ENCODE measurements around the gene SERP1. TPM values are rescaled to one million over a fixed set of nuclear protein-coding genes. Genes with fewer than 3 reads are reported as not detected.

SERP1 gene
- total RNA-seq, 2 experiments from 2014 or later, result 97.4 to 182 TPM

- no peak overlapping the region for H3K4me2 ChIP-seq (ENCODE audit: low read length)
- peaks cover 22% of the 10 kb centered on the region; the same call in 1 of the 2 replicates for H3K79me2 ChIP-seq (ENCODE audit: insufficient read depth, low read depth, low read length)
- ChIA-PET POLR2A (interaction anchor here (0.7 to 2.1 kb wide), 4 partner anchors 11 to 218 kb away, joined by 5 to 12 read pairs (median 6); partner anchors contain the start of gene SELENOT), CTCF (ENCODE audit: unreplicated experiment) (no interaction called here)
- no peak for TF ChIP-seq EZH2phosphoT487 (IDR thresholded peaks at IDR 0.05; ENCODE audit: borderline replicate concordance, low read depth, low read length)
- TF ChIP-seq CTCF (conservative IDR thresholded peaks at IDR 0.05; ENCODE audit: low read length), result peak; percentile 49
- H4K20me1 ChIP-seq (ENCODE audit: insufficient read depth, low read length), result 0 out of 2 replicates have a peak, but pooled peaks cover 3% of the 10 kb centered on the region
- no peak overlapping the region for H3K27ac ChIP-seq (ENCODE audit: low read depth, low read length, poor library complexity, severe bottlenecking)
- H3K4me1 ChIP-seq (ENCODE audit: insufficient read depth, low read length, poor library complexity, severe bottlenecking), result no peaks in the 10 kb centered on the region
- DNase-seq (ENCODE audit: low spot score), result no peak
- no peak overlapping the region for H2AFZ ChIP-seq (ENCODE audit: low read length)
- intact Hi-C loops (cut with micrococcal nuclease; ENCODE audit: unreplicated experiment), result no loop called here
- BruUV-seq (replicated peaks), result no TSS peak
- peaks cover 95% of the 10 kb centered on the region for H3K36me3 ChIP-seq (ENCODE audit: insufficient read depth, low read length)
- no peaks in the 10 kb centered on the region for H3K9me3 ChIP-seq (ENCODE audit: low read length)
- H3K9me2 ChIP-seq (ENCODE audit: insufficient read depth, low read length), result no peaks in the 10 kb centered on the region
- H3K4me3 ChIP-seq (ENCODE audit: low read depth, low read length, poor library complexity, severe bottlenecking), result no peak overlapping the region
Measured at GRCh38 chr3:150577855-150578254, 31.6 kb upstream of the SERP1 start.

GRCh38 chr3:150567328-150567727, 21.0 kb upstream of the SERP1 start:
- Histone ChIP-seq H3K36me3 (ENCODE audit: insufficient read depth, low read length) (peaks cover 96% of the 10 kb centered on the region), H2AFZ (ENCODE audit: low read length) (no peak overlapping the region), H3K4me3 (ENCODE audit: low read depth, low read length, poor library complexity, severe bottlenecking) (no peak overlapping the region), H3K27ac (ENCODE audit: low read depth, low read length, poor library complexity, severe bottlenecking) (no peak overlapping the region), H3K9me2 (ENCODE audit: insufficient read depth, low read length) (no peaks in the 10 kb centered on the region), H3K79me2 (ENCODE audit: insufficient read depth, low read depth, low read length) (peaks cover 5% of the 10 kb centered on the region; the same call in 1 of the 2 replicates), H3K9me3 (ENCODE audit: low read length) (no peaks in the 10 kb centered on the region), H3K4me2 (ENCODE audit: low read length) (no peak overlapping the region), H3K4me1 (ENCODE audit: insufficient read depth, low read length, poor library complexity, severe bottlenecking) (no peaks in the 10 kb centered on the region), H4K20me1 (ENCODE audit: insufficient read depth, low read length) (0 out of 2 replicates have a peak, but pooled peaks cover 6% of the 10 kb centered on the region)
- DNase-seq (ENCODE audit: low spot score), result no peak
- TF ChIP-seq CTCF (conservative IDR thresholded peaks at IDR 0.05; ENCODE audit: low read length) (no peak), EZH2phosphoT487 (IDR thresholded peaks at IDR 0.05; ENCODE audit: borderline replicate concordance, low read depth, low read length) (no peak)
- ChIA-PET POLR2A (interaction anchor here (1.4 to 3.5 kb wide), 2 partner anchors 10 to 17 kb away, joined by 4 to 12 read pairs; no protein-coding TSS in a partner anchor), CTCF (ENCODE audit: unreplicated experiment) (no interaction called here)
- BruUV-seq (replicated peaks), result no TSS peak
- intact Hi-C loops (cut with micrococcal nuclease; ENCODE audit: unreplicated experiment), result no loop called here

GRCh38 chr3:150564243-150564642, 17.9 kb upstream of the SERP1 start:
- Histone ChIP-seq H4K20me1 (ENCODE audit: insufficient read depth, low read length) (0 out of 2 replicates have a peak, but pooled peaks cover 6% of the 10 kb centered on the region), H3K9me2 (ENCODE audit: insufficient read depth, low read length) (no peaks in the 10 kb centered on the region), H3K36me3 (ENCODE audit: insufficient read depth, low read length) (peaks cover 95% of the 10 kb centered on the region), H3K79me2 (ENCODE audit: insufficient read depth, low read depth, low read length) (peaks cover 23% of the 10 kb centered on the region; the same call in 1 of the 2 replicates), H2AFZ (ENCODE audit: low read length) (no peak overlapping the region), H3K4me2 (ENCODE audit: low read length) (no peak overlapping the region), H3K4me1 (ENCODE audit: insufficient read depth, low read length, poor library complexity, severe bottlenecking) (no peaks in the 10 kb centered on the region), H3K9me3 (ENCODE audit: low read length) (no peaks in the 10 kb centered on the region), H3K4me3 (ENCODE audit: low read depth, low read length, poor library complexity, severe bottlenecking) (no peak overlapping the region), H3K27ac (ENCODE audit: low read depth, low read length, poor library complexity, severe bottlenecking) (no peak overlapping the region)
- DNase-seq (ENCODE audit: low spot score), result no peak
- CTCF ChIA-PET (ENCODE audit: unreplicated experiment), result no interaction called here
- intact Hi-C loops (cut with micrococcal nuclease; ENCODE audit: unreplicated experiment), result no loop called here
- POLR2A ChIA-PET, result interaction anchor here (0.5 to 0.8 kb wide), 3 partner anchors 8 to 149 kb away, joined by 3 to 4 read pairs (median 3); no protein-coding TSS in a partner anchor
- TF ChIP-seq CTCF (conservative IDR thresholded peaks at IDR 0.05; ENCODE audit: low read length), result no peak
- TF ChIP-seq EZH2phosphoT487 (IDR thresholded peaks at IDR 0.05; ENCODE audit: borderline replicate concordance, low read depth, low read length), result no peak
- no TSS peak for BruUV-seq (replicated peaks)
